HEK293 (cell line): ENCODE data around the gene XPR1.

Experiments
- BCL6B ChIP-seq: fragments of 450-650 bp; formaldehyde crosslinking; IDR thresholded peaks from 2 replicates; pipeline ENCODE4 v1.5.1; 2017; ENCODE audit warnings: missing biosample characterization, missing genetic modification characterization
- ELK4 ChIP-seq: IDR thresholded peaks from 2 replicates; pipeline ENCODE4 v1.6.1; 2011; ENCODE audit warnings: mild to moderate bottlenecking, low read depth, low read length, borderline replicate concordance
- TSHZ1 ChIP-seq: fragments of 450-650 bp; formaldehyde crosslinking; IDR thresholded peaks from 2 replicates; pipeline ENCODE4 v1.5.1; 2016; ENCODE audit warnings: missing biosample characterization, missing genetic modification characterization, borderline replicate concordance
- ZNF174 ChIP-seq: fragments of 450-650 bp; formaldehyde crosslinking; IDR thresholded peaks from 2 replicates; pipeline ENCODE4 v1.5.0; 2017; ENCODE audit warnings: missing biosample characterization, mild to moderate bottlenecking, missing genetic modification characterization
- ZNF175 ChIP-seq: fragments of 450-650 bp; formaldehyde crosslinking; IDR thresholded peaks from 2 replicates; pipeline ENCODE4 v1.5.1; 2016; ENCODE audit warnings: missing biosample characterization, missing genetic modification characterization
- ZNF24 ChIP-seq: fragments of 450-650 bp; formaldehyde crosslinking; IDR thresholded peaks from 2 replicates; pipeline ENCODE4 v1.5.1; 2016; ENCODE audit warnings: missing biosample characterization, missing genetic modification characterization
- ZNF26 ChIP-seq: fragments of 450-650 bp; formaldehyde crosslinking; IDR thresholded peaks from 2 replicates; pipeline ENCODE4 v1.5.1; 2016; ENCODE audit warnings: missing biosample characterization, missing genetic modification characterization
- ZNF280C ChIP-seq: fragments of 450-650 bp; formaldehyde crosslinking; IDR thresholded peaks from 2 replicates; pipeline ENCODE4 v1.5.1; 2016; ENCODE audit warnings: missing biosample characterization, missing genetic modification characterization
- ZNF292 ChIP-seq: fragments of 450-650 bp; formaldehyde crosslinking; IDR thresholded peaks from 2 replicates; pipeline ENCODE4 v1.5.1; 2016; ENCODE audit warnings: low read depth, missing biosample characterization, missing genetic modification characterization, borderline replicate concordance
- ZNF423 ChIP-seq: fragments of 450-650 bp; formaldehyde crosslinking; IDR thresholded peaks from 2 replicates; pipeline ENCODE4 v1.5.1; 2016; ENCODE audit warnings: missing biosample characterization, missing genetic modification characterization
- ZNF488 ChIP-seq: fragments of 450-650 bp; formaldehyde crosslinking; IDR thresholded peaks from 2 replicates; pipeline ENCODE4 v1.5.1; 2016; ENCODE audit warnings: missing biosample characterization, missing genetic modification characterization
- ZNF518A ChIP-seq: fragments of 450-650 bp; formaldehyde crosslinking; conservative IDR thresholded peaks from 2 replicates; pipeline ENCODE4 v1.5.1; 2016; ENCODE audit warnings: low read depth, missing biosample characterization, missing genetic modification characterization
- ZNF549 ChIP-seq: fragments of 450-650 bp; IDR thresholded peaks from 2 replicates; pipeline ENCODE4 v1.5.1; 2018; ENCODE audit warnings: missing biosample characterization, missing genetic modification characterization, mild to moderate bottlenecking, inconsistent platforms, moderate library complexity
- ZNF558 ChIP-seq: fragments of 450-650 bp; formaldehyde crosslinking; IDR thresholded peaks from 2 replicates; pipeline ENCODE4 v1.5.1; 2016; ENCODE audit warnings: missing biosample characterization, missing genetic modification characterization
- ZNF585B ChIP-seq: fragments of 450-650 bp; formaldehyde crosslinking; IDR thresholded peaks from 2 replicates; pipeline ENCODE4 v1.5.1; 2016; ENCODE audit warnings: missing biosample characterization, missing genetic modification characterization
- ZNF626 ChIP-seq: fragments of 450-650 bp; sonication (Bioruptor Pico); formaldehyde crosslinking; IDR thresholded peaks from 2 replicates; pipeline ENCODE4 v1.5.1; 2018; ENCODE audit warnings: missing biosample characterization, missing genetic modification characterization, inconsistent platforms
- ZNF692 ChIP-seq: fragments of 450-650 bp; formaldehyde crosslinking; IDR thresholded peaks from 2 replicates; pipeline ENCODE4 v1.5.1; 2016; ENCODE audit warnings: missing biosample characterization, missing genetic modification characterization
- ZNF791 ChIP-seq: fragments of 450-650 bp; formaldehyde crosslinking; IDR thresholded peaks from 2 replicates; pipeline ENCODE4 v1.5.1; 2016; ENCODE audit warnings: missing biosample characterization, missing genetic modification characterization
- ZSCAN5A ChIP-seq: fragments of 450-650 bp; formaldehyde crosslinking; IDR thresholded peaks from 2 replicates; pipeline ENCODE4 v1.5.1; 2016; ENCODE audit warnings: missing biosample characterization, missing genetic modification characterization

XPR1 gene

GRCh38 chr1:180632326-180633056, 669 bp downstream of the XPR1 start (continued):
- TF ChIP-seq TSHZ1 (no peak), ZNF174 (tag by site-specific recombination) (no peak), ZNF292 (no peak), ZNF585B (no peak), ZNF558 (no peak), ZNF692 (peak; percentile 72; the same call in 1 of the 2 replicates), ZNF280C (tag by site-specific recombination) (no peak), ZSCAN5A (no peak), ZNF488 (tag by site-specific recombination) (no peak), ZNF791 (tag by site-specific recombination) (no peak), ZNF626 (tag by site-specific recombination) (no peak), ZNF518A (tag by site-specific recombination) (no peak), ZNF549 (tag by site-specific recombination) (no peak), BCL6B (tag by site-specific recombination) (no peak), ZNF423 (tag by site-specific recombination) (no peak), ZNF175 (tag by site-specific recombination) (no peak), ELK4 (no peak), ZNF24 (no peak), ZNF26 (tag by site-specific recombination) (no peak)
